Neutrophil (primary cell): ENCODE measurements around the gene EXOSC9.

Experiments
- H3K27ac ChIP-seq: fragments of 200-600 bp; sonication (generic); 2 replicates; pipeline ENCODE4 v1.5.1; 2016; ENCODE audit warnings: mild to moderate bottlenecking, moderate library complexity
- H3K27me3 ChIP-seq: fragments of 200-600 bp; sonication (generic); 2 replicates; pipeline ENCODE4 v1.6.0; 2016; ENCODE audit warnings: mild to moderate bottlenecking
- H3K36me3 ChIP-seq: fragments of 200-600 bp; sonication (generic); 2 replicates; pipeline ENCODE4 v1.5.1; 2017
- H3K4me1 ChIP-seq, 2 experiments: fragments of 200-600 bp in 1 of 2; sonication (generic) in 1 of 2; 1 replicate in 1 of 2; 2 replicates in 1 of 2; pipeline versions ENCODE4 v1.5.1 to v1.6.1; 2013 to 2016; ENCODE audit warnings: low read depth in 1 of 2, low read length in 1 of 2, mild to moderate bottlenecking in 1 of 2, moderate library complexity in 1 of 2; ENCODE audit not compliant: control insufficient read depth in 1 of 2, insufficient read depth in 1 of 2
- H3K4me3 ChIP-seq, 2 experiments: fragments of 200-600 bp in 1 of 2; sonication (generic) in 1 of 2; 1 replicate in 1 of 2; 2 replicates in 1 of 2; pipeline ENCODE4 v1.5.1; 2013 to 2016; ENCODE audit warnings: low read depth in 1 of 2, low read length in 1 of 2, mild to moderate bottlenecking in 1 of 2, moderate library complexity in 1 of 2
- H3K9me3 ChIP-seq: fragments of 200-600 bp; sonication (generic); 2 replicates; pipeline ENCODE4 v1.5.1; 2016
- TF ChIP-seq, protein P1 (sequence below): fragments of 200-600 bp; sonication (generic); IDR thresholded peaks from 2 replicates; pipeline ENCODE4 v1.5.1; 2016; ENCODE audit warnings: antibody characterized with exemption

Gene EXOSC9

DNA sequence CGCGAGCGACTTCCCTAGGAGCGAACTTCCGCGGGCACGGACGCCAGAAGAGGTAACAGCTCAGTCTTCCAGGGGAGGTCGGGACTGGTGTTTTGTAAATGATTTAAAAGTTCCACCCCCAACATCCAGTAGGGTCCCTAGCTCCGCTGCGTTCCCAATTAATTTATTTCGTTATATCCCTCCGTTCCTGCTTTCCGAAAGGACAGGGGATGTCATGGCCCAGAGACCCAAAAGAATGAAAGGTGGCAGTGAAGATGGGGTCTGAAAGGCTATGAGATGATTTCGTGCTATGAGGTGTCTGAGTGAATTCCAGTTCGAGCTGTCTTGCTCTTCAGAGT, 35.8 kb upstream of the EXOSC9 start:
- Histone ChIP-seq H3K4me1 (no peaks in the 10 kb centered on the region), H3K27ac (no peak overlapping the region), H3K27me3 (peaks cover 99% of the 10 kb centered on the region), H3K4me3 (no peak overlapping the region), H3K9me3 (no peaks in the 10 kb centered on the region), H3K36me3 (no peaks in the 10 kb centered on the region)
- TF ChIP-seq, protein P1, sequence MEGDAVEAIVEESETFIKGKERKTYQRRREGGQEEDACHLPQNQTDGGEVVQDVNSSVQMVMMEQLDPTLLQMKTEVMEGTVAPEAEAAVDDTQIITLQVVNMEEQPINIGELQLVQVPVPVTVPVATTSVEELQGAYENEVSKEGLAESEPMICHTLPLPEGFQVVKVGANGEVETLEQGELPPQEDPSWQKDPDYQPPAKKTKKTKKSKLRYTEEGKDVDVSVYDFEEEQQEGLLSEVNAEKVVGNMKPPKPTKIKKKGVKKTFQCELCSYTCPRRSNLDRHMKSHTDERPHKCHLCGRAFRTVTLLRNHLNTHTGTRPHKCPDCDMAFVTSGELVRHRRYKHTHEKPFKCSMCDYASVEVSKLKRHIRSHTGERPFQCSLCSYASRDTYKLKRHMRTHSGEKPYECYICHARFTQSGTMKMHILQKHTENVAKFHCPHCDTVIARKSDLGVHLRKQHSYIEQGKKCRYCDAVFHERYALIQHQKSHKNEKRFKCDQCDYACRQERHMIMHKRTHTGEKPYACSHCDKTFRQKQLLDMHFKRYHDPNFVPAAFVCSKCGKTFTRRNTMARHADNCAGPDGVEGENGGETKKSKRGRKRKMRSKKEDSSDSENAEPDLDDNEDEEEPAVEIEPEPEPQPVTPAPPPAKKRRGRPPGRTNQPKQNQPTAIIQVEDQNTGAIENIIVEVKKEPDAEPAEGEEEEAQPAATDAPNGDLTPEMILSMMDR: no peak

DNA sequence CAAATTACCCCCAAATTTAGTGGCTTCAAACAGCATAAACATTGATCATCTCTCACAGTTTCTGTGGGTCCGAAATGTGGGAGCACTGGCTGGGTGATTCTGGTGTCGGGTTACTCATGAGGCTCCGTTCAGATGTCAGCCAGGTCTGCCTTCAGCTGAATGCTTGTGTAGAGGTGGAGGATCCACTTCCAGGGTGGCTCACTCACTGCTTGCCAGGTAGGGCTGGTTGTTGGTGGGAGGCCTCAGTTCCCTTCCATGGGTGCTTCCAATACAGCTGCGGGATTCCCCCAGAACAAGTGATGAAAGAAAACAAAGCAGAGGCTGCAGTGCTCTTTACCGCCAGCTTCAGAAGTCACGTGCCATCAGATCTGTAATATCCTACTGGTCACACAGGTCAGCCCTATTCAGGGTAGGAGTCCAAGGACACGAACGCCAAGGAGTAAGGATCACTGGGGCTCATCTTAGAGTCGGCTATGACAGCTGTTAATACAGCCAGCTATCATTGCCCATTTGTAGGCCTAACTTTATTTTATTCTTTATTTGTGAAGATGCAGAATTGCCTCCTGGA, 35.1 kb upstream of the EXOSC9 start:
- TF ChIP-seq, protein P1: no peak
- H3K9me3 ChIP-seq: no peaks in the 10 kb centered on the region
- no peak overlapping the region for H3K4me3 ChIP-seq
- H3K27me3 ChIP-seq: peaks cover 98% of the 10 kb centered on the region
- no peak overlapping the region for H3K27ac ChIP-seq
- H3K36me3 ChIP-seq: no peaks in the 10 kb centered on the region
- H3K4me1 ChIP-seq: no peaks in the 10 kb centered on the region

DNA sequence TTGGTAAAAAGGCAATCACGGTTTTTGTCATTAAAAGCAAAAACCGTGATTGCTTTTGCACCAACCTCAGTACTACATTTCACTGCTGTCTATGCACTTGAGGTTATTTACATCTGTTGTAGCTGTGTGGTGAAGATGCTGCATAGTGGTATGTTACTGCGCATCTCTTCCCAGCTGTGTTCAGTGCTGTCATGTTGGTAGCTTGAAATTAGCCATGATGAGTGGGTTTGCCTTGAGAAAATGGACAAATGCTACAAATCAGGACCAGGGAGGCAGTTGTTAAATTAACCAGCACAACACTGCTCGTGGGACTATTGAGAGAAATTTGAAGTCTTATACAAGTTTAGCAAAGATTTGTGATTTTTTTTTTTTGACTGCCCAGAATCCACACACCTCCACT, 34.0 kb upstream of the EXOSC9 start:
- no peaks in the 10 kb centered on the region for H3K9me3 ChIP-seq
- H3K4me1 ChIP-seq: no peaks in the 10 kb centered on the region
- no peaks in the 10 kb centered on the region for H3K36me3 ChIP-seq
- TF ChIP-seq, protein P1: no peak
- H3K27me3 ChIP-seq: peaks cover 97% of the 10 kb centered on the region
- H3K27ac ChIP-seq: no peak overlapping the region
- no peak overlapping the region for H3K4me3 ChIP-seq

DNA sequence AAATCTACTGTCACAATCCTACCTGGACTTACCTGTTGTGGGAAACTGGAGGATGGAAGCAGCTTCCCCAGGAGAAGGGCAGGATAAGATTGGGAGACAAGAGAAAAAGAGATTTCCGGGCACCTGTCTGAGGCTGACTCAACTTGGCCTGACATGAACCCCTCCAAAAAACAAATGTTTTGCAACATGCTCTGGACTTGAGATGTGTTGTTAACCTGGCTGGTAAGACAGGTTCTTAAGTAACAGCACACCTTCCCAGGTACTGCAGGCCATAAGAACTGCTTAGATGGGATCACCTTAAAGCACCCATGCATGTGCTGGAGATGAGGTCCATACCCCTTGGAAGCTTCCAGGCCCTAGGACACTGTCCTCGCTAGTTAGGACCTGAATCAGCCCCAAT, 31.8 kb upstream of the EXOSC9 start:
- TF ChIP-seq, protein P1: no peak
- Histone ChIP-seq H3K4me1 (no peaks in the 10 kb centered on the region), H3K27me3 (peaks cover 88% of the 10 kb centered on the region), H3K4me3 (no peak overlapping the region), H3K27ac (no peak overlapping the region), H3K9me3 (no peaks in the 10 kb centered on the region), H3K36me3 (no peaks in the 10 kb centered on the region)

DNA sequence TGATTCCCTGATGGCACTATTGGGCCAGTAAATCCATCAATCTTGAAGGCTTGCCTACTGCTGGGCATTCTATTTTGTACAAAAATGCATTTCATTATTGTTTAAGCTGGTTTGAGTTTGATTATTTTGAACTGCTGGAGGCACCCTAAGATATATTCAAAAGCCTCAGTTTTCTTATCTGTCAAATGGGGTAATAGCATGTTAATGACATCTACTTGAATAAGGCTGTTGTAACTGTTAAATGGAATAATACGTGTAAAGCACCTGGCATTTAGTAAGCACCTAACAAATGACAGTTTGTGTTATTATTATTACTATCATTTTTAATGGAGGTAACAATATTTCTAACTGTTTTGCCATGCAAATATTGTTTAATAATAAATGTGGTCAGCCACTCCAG, 29.3 kb upstream of the EXOSC9 start:
- TF ChIP-seq, protein P1: no peak
- Histone ChIP-seq H3K36me3 (no peaks in the 10 kb centered on the region), H3K27ac (no peak overlapping the region), H3K9me3 (no peaks in the 10 kb centered on the region), H3K4me3 (no peak overlapping the region), H3K27me3 (peaks cover 63% of the 10 kb centered on the region), H3K4me1 (no peaks in the 10 kb centered on the region)

DNA sequence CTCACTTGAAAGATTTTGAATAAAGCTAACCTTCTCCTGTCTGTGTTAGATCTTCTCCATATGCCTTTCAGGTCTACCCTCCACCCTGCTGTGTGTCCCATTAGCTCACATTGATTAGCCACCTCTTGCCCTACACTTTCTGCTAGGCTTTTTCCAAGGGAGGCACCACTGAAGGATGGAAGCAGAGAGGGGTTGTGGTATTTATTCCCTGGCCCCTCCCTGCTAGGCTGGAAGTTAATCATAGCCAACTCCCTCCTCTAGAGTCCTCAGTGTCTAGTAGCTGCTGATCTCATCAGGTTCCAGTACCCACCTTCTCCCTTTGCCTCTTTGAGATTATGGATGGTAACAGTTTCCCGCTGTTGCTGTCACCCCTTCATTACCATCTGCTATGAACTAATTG, 27.2 kb upstream of the EXOSC9 start:
- Histone ChIP-seq H3K9me3 (no peaks in the 10 kb centered on the region), H3K27ac (no peak overlapping the region), H3K4me3 (no peak overlapping the region), H3K27me3 (peaks cover 58% of the 10 kb centered on the region), H3K36me3 (no peaks in the 10 kb centered on the region), H3K4me1 (no peaks in the 10 kb centered on the region)
- TF ChIP-seq, protein P1: no peak
